ENCODE data around the gene ZBTB20.

DNA sequence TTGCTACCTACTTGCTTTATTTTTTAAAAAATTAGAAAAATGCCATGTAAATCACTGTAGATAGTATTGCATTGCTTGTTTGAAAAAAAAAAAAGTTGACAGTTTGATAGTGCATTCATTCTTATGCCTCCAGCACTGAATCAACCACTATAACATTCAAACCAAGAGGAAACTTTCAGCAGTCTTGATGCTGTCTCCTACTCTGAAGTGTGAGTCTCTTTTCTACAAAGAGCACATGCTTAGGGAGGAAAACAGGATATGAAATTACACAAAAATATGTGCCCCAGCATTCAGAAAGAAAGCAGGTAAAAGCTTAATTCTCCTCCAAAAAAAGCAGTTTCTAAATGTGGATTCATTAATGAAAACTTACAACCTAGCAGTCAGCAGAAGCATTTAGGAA lies 78.3 kb downstream of the ZBTB20 start:
- TF ChIP-seq EZH2 (IDR thresholded peaks at IDR 0.05; ENCODE audit: low read length, unreplicated experiment) (no peak), EZH2phosphoT487 (IDR thresholded peaks at IDR 0.05; ENCODE audit: borderline replicate concordance, low read length) (no peak)
- TF ChIP-seq, protein P1, sequence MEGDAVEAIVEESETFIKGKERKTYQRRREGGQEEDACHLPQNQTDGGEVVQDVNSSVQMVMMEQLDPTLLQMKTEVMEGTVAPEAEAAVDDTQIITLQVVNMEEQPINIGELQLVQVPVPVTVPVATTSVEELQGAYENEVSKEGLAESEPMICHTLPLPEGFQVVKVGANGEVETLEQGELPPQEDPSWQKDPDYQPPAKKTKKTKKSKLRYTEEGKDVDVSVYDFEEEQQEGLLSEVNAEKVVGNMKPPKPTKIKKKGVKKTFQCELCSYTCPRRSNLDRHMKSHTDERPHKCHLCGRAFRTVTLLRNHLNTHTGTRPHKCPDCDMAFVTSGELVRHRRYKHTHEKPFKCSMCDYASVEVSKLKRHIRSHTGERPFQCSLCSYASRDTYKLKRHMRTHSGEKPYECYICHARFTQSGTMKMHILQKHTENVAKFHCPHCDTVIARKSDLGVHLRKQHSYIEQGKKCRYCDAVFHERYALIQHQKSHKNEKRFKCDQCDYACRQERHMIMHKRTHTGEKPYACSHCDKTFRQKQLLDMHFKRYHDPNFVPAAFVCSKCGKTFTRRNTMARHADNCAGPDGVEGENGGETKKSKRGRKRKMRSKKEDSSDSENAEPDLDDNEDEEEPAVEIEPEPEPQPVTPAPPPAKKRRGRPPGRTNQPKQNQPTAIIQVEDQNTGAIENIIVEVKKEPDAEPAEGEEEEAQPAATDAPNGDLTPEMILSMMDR (conservative IDR thresholded peaks at IDR 0.05; ENCODE audit: low read depth, low read length), result no peak

Data from PC-3 (cell line).